ENCODE results near the gene HPS6.

GRCh38 chr10:102024799-102025198 is 40.4 kb upstream of the HPS6 start:
- no peak for TF ChIP-seq CTCF (IDR thresholded peaks at IDR 0.05)
- TF ChIP-seq POLR2A (IDR thresholded peaks at IDR 0.05), result no peak

Measured in adrenal gland (tissue), 5 donors.